Neural progenitor cell (in vitro differentiated cells): ENCODE measurements around the gene PRIMA1. TPM values are rescaled to one million over a fixed set of nuclear protein-coding genes. Genes with fewer than 3 reads are reported as not detected.

Experiments
- DNase-seq: peaks from one replicate; pipeline ENCODE4 v3.0.0-alpha.2; 2016; ENCODE audit warnings: low spot score
- H2AFZ ChIP-seq: fragments of 200-600 bp; sonication (generic); replicated peaks from 2 replicates; pipeline ENCODE4 v1.6.1; 2016; ENCODE audit warnings: antibody characterized with exemption
- H3F3A ChIP-seq: fragments of 200-600 bp; sonication (generic); 2 replicates; pipeline ENCODE4 v1.6.1; 2016; ENCODE audit warnings: antibody characterized with exemption, low read depth
- H3K27ac ChIP-seq: fragments of 200-600 bp; sonication (generic); 2 replicates; pipeline ENCODE4 v1.5.1; 2016; ENCODE audit warnings: mild to moderate bottlenecking
- H3K27me3 ChIP-seq: fragments of 200-600 bp; sonication (generic); 2 replicates; pipeline ENCODE4 v1.6.1; 2016; ENCODE audit warnings: mild to moderate bottlenecking, moderate library complexity
- H3K36me3 ChIP-seq: fragments of 200-600 bp; sonication (generic); 2 replicates; pipeline ENCODE4 v1.5.1; 2016
- H3K4me1 ChIP-seq: fragments of 200-600 bp; sonication (generic); 2 replicates; pipeline ENCODE4 v1.6.1; 2016; ENCODE audit warnings: mixed run types
- H3K4me2 ChIP-seq: fragments of 200-600 bp; sonication (generic); 2 replicates; pipeline ENCODE4 v1.6.1; 2016
- H3K4me3 ChIP-seq: fragments of 200-600 bp; sonication (generic); 2 replicates; pipeline ENCODE4 v1.5.1; 2016
- H3K79me2 ChIP-seq: fragments of 200-600 bp; sonication (generic); 2 replicates; pipeline ENCODE4 v1.6.1; 2016; ENCODE audit warnings: low read depth
- H3K9ac ChIP-seq: fragments of 200-600 bp; sonication (generic); 2 replicates; pipeline ENCODE4 v1.6.1; 2016
- H3K9me3 ChIP-seq: fragments of 200-600 bp; sonication (generic); 2 replicates; pipeline ENCODE4 v1.5.1; 2016; ENCODE audit warnings: low read depth
- H4K20me1 ChIP-seq: fragments of 200-600 bp; sonication (generic); 2 replicates; pipeline ENCODE4 v1.6.1; 2016; ENCODE audit warnings: low read depth
- H3K27ac Mint-ChIP-seq: 3 replicates; pipeline ENCODE4 v1.8.0; 2021; ENCODE audit warnings: mixed read lengths
- H3K27me3 Mint-ChIP-seq: 2 replicates; pipeline ENCODE4 v1.8.0; 2022; ENCODE audit warnings: low read depth, mild to moderate bottlenecking, inconsistent platforms, moderate library complexity, mixed read lengths; ENCODE audit not compliant: insufficient read depth
- H3K36me3 Mint-ChIP-seq: 3 replicates; pipeline ENCODE4 v1.8.0; 2021; ENCODE audit warnings: mixed read lengths
- H3K4me1 Mint-ChIP-seq: 3 replicates; pipeline ENCODE4 v1.8.0; 2021; ENCODE audit warnings: mixed read lengths
- H3K4me3 Mint-ChIP-seq: 3 replicates; pipeline ENCODE4 v1.8.0; 2021; ENCODE audit warnings: mild to moderate bottlenecking, moderate library complexity, mixed read lengths
- H3K9me3 Mint-ChIP-seq: 3 replicates; pipeline ENCODE4 v1.8.0; 2020; ENCODE audit warnings: mixed read lengths
- CTCF ChIP-seq: fragments of 200-600 bp; sonication (generic); IDR thresholded peaks from 2 replicates; pipeline ENCODE4 v1.5.1; 2017; ENCODE audit warnings: antibody characterized with exemption, mild to moderate bottlenecking
- EZH2 ChIP-seq: fragments of 200-600 bp; sonication (generic); IDR thresholded peaks from 2 replicates; pipeline ENCODE4 v1.6.1; 2017; ENCODE audit warnings: antibody characterized with exemption, mild to moderate bottlenecking, moderate library complexity
- EZH2phosphoT487 ChIP-seq: fragments of 200-600 bp; sonication (generic); IDR thresholded peaks from 2 replicates; pipeline ENCODE4 v1.6.1; 2017; ENCODE audit warnings: antibody characterized with exemption
- total RNA-seq: library from RNA; depleted of rRNA; stranded (reverse); fragments of >200 nt; gene quantifications from 2 replicates; pipeline ENCODE4 v1.2.3, GENCODE V29; 2015; ENCODE audit warnings: low replicate concordance

Gene PRIMA1
- total RNA-seq, 1 donor from 2014 or later = 2.8 TPM

DNA sequence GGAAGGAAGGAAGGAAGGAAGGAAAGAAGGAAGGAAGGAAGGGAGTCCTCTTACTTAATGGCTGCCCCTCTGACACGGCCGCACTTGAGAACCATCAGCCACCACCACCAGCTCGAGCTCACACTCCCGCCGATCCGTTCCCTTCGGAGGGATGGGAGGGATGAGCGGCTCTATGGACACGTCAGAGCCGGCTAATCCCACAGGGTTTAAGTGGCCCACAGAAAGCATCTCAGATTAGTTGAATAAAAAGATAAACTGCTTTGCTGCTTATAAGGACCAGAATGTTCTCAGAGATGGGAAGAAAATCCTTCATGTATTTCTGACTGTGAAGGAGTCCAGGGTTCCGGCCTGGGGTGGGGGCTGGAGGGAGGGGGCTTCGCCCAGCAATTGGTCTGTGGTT lies 31.1 kb downstream of the PRIMA1 start:
- Histone ChIP-seq H4K20me1 (no peaks in the 10 kb centered on the region), H3K9ac (no peak overlapping the region), H3K4me3 (no peak overlapping the region), H3F3A (no peaks in the 10 kb centered on the region), H3K9me3 (no peaks in the 10 kb centered on the region), H3K4me2 (peak overlapping the region; percentile 22), H2AFZ (no peak overlapping the region), H3K4me1 (peaks cover 10% of the 10 kb centered on the region), H3K36me3 (no peaks in the 10 kb centered on the region), H3K27ac (no peak overlapping the region), H3K79me2 (no peaks in the 10 kb centered on the region), H3K27me3 (no peaks in the 10 kb centered on the region)
- H3K9me3 Mint-ChIP-seq = peaks cover 4% of the 10 kb centered on the region
- peaks cover 7% of the 10 kb centered on the region for H3K27me3 Mint-ChIP-seq
- TF ChIP-seq CTCF = no peak
- TF ChIP-seq EZH2phosphoT487 = no peak
- no peak for TF ChIP-seq EZH2
- H3K4me3 Mint-ChIP-seq = no peak overlapping the region
- peak overlapping the region; percentile 33 for H3K27ac Mint-ChIP-seq
- DNase-seq = no peak
- H3K36me3 Mint-ChIP-seq = no peaks in the 10 kb centered on the region
- H3K4me1 Mint-ChIP-seq = peaks cover 26% of the 10 kb centered on the region

DNA sequence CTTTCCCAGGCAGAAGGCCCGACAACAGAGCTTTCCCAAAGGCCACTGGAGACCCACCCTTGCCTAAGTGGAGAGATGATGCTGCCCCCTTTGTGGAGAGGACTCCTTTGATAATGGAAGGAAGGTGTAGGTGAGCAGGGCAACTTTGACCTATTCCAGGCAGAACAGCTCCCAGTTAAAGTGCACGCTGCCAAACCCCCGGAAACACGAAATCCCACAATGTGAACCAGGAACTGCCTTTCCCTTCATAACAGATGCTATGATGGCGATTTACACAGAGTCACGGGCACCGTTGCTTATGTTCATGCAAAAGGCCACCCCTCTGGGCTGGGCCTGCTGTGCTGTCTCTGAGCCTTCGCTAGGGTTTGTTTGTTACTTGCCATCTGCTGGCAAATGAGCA lies 34.6 kb downstream of the PRIMA1 start:
- Mint-ChIP-seq H3K36me3 (no peaks in the 10 kb centered on the region), H3K27me3 (peaks cover 2% of the 10 kb centered on the region)
- peaks cover 13% of the 10 kb centered on the region for H3F3A ChIP-seq

GRCh38 chr14:93752980-93753561 lies 35.2 kb downstream of the PRIMA1 start:
- no peaks in the 10 kb centered on the region for H4K20me1 ChIP-seq
- no peak overlapping the region for H3K4me3 ChIP-seq
- no peak overlapping the region for H3K27ac ChIP-seq
- Mint-ChIP-seq H3K4me3 (no peak overlapping the region), H3K9me3 (peaks cover 4% of the 10 kb centered on the region), H3K27ac (no peak overlapping the region), H3K36me3 (no peaks in the 10 kb centered on the region), H3K4me1 (peaks cover 21% of the 10 kb centered on the region), H3K27me3 (peaks cover 2% of the 10 kb centered on the region)
- no peak overlapping the region for H3K9ac ChIP-seq
- H3K79me2 ChIP-seq = no peaks in the 10 kb centered on the region
- H2AFZ ChIP-seq = no peak overlapping the region
- DNase-seq = no peak
- no peaks in the 10 kb centered on the region for H3K9me3 ChIP-seq
- no peaks in the 10 kb centered on the region for H3K36me3 ChIP-seq
- TF ChIP-seq EZH2phosphoT487 = no peak
- TF ChIP-seq CTCF = no peak
- no peak for TF ChIP-seq EZH2
- no peak overlapping the region for H3K4me2 ChIP-seq
- peaks cover 28% of the 10 kb centered on the region for H3K4me1 ChIP-seq
- H3F3A ChIP-seq = peaks cover 14% of the 10 kb centered on the region
- H3K27me3 ChIP-seq = no peaks in the 10 kb centered on the region

More for the DNA sequence above, 34.6 kb downstream of the PRIMA1 start:
- H3K27ac Mint-ChIP-seq = no peak overlapping the region
- Histone ChIP-seq H3K36me3 (no peaks in the 10 kb centered on the region), H3K9me3 (no peaks in the 10 kb centered on the region), H4K20me1 (no peaks in the 10 kb centered on the region), H3K79me2 (no peaks in the 10 kb centered on the region), H3K4me2 (no peak overlapping the region), H2AFZ (no peak overlapping the region), H3K4me3 (no peak overlapping the region), H3K27ac (no peak overlapping the region), H3K27me3 (no peaks in the 10 kb centered on the region), H3K9ac (no peak overlapping the region), H3K4me1 (peaks cover 23% of the 10 kb centered on the region)
- H3K4me1 Mint-ChIP-seq = peaks cover 17% of the 10 kb centered on the region
- peaks cover 4% of the 10 kb centered on the region for H3K9me3 Mint-ChIP-seq
- TF ChIP-seq EZH2 (no peak), CTCF (no peak), EZH2phosphoT487 (no peak)
- H3K4me3 Mint-ChIP-seq = no peak overlapping the region
- DNase-seq = no peak
